K562 (cell line): ENCODE data around the gene AP3S1. TPM values are rescaled to one million over a fixed set of nuclear protein-coding genes. Genes with fewer than 3 reads are reported as not detected.

ENCODE experiments used
- ARID4B ChIP-seq: sonication (generic); formaldehyde crosslinking; IDR thresholded peaks from 2 replicates; pipeline ENCODE4 v1.8.0; 2022; ENCODE audit warnings: mild to moderate bottlenecking, missing genetic modification reagents
- ATF4 ChIP-seq: fragments of 450-650 bp; formaldehyde crosslinking; IDR thresholded peaks from 2 replicates; pipeline ENCODE4 v1.4.0; 2022; ENCODE audit warnings: mild to moderate bottlenecking, moderate library complexity
- E2F5 ChIP-seq: sonication (generic); formaldehyde crosslinking; IDR thresholded peaks from 2 replicates; pipeline ENCODE4 v1.8.0; 2022; ENCODE audit warnings: mild to moderate bottlenecking, missing genetic modification reagents
- EGR1 ChIP-seq: fragments of 450-650 bp; conservative IDR thresholded peaks from 2 replicates; pipeline ENCODE4 v1.6.1; 2017; ENCODE audit warnings: mild to moderate bottlenecking
- HMG20A ChIP-seq: fragments of 450-650 bp; formaldehyde crosslinking; conservative IDR thresholded peaks from 2 replicates; pipeline ENCODE4 v1.4.0; 2020; ENCODE audit warnings: mild to moderate bottlenecking, mixed read lengths
- HNRNPK ChIP-seq: fragments of 200-400 bp; formaldehyde crosslinking; IDR thresholded peaks from one replicate; pipeline ENCODE4 v1.6.1; 2018; ENCODE audit warnings: mild to moderate bottlenecking, low read depth, low read length; ENCODE audit not compliant: poor library complexity, severe bottlenecking
- ID3 ChIP-seq, 2 experiments: fragments of 250-450 bp in 1 of 2; fragments of 450-650 bp in 1 of 2; sonication (Bioruptor Pico) in 1 of 2; IDR thresholded peaks; 2 replicates each; pipeline versions ENCODE4 v1.6.1 to v1.8.0; 2016 to 2021; ENCODE audit warnings: mild to moderate bottlenecking in 2 of 2, moderate library complexity in 2 of 2, missing compliant biosample characterization in 1 of 2, missing genetic modification characterization in 1 of 2
- MBD2 ChIP-seq: sonication (generic); IDR thresholded peaks from 2 replicates; pipeline ENCODE4 v1.6.1; 2016; ENCODE audit warnings: low read depth, borderline replicate concordance
- NFXL1 ChIP-seq: fragments of 450-650 bp; formaldehyde crosslinking; IDR thresholded peaks from 2 replicates; pipeline ENCODE4 v1.4.0; 2021; ENCODE audit warnings: mild to moderate bottlenecking
- NR4A1 ChIP-seq, 2 experiments: fragments of 250-450 bp in 1 of 2; fragments of 450-650 bp in 1 of 2; sonication (Bioruptor Pico) in 1 of 2; IDR thresholded peaks; 2 replicates each; pipeline versions ENCODE4 v1.4.0 to v1.6.1; 2016 to 2020; ENCODE audit warnings: mild to moderate bottlenecking in 2 of 2, missing compliant biosample characterization in 1 of 2, missing genetic modification characterization in 1 of 2, moderate library complexity in 1 of 2
- XRCC3 ChIP-seq: fragments of 450-650 bp; IDR thresholded peaks from 2 replicates; pipeline ENCODE4 v1.6.1; 2017; ENCODE audit warnings: mild to moderate bottlenecking, moderate library complexity
- ZSCAN29 ChIP-seq: fragments of 450-650 bp; IDR thresholded peaks from 2 replicates; pipeline ENCODE4 v1.6.1; 2017
- polyA plus RNA-seq, 8 experiments: library from polyadenylated mRNA; depleted of rRNA in 4 of 8; stranded (reverse) in 5 of 8; unstranded in 3 of 8; fragments of >200 nt; fragmentation: Nextera tagmentation in 2 of 8; fragmentation: Illumina TruSeq in 1 of 8; extraction: Ambion mirVana in 2 of 8; extraction: Trizol in 1 of 8; gene quantifications; 2 replicates each; pipeline versions ENCODE4 v1.2.1 to v1.2.3, GENCODE V29; 2011 to 2014; ENCODE audit warnings: inconsistent platforms in 1 of 8, missing spikeins in 1 of 8
- total RNA-seq, 7 experiments: library from RNA; depleted of rRNA in 6 of 7; stranded (reverse); fragments of >200 nt in 6 of 7; fragmentation: Illumina TruSeq in 2 of 7; extraction: Trizol in 2 of 7; gene quantifications; 2 replicates each; pipeline versions ENCODE4 v1.2.1 to v1.2.3, GENCODE V29; 2011 to 2021; ENCODE audit warnings: low replicate concordance in 1 of 7

The AP3S1 gene
- total and polyA plus RNA-seq, 9 of the 15 experiments (the other 6 are each of a cell fraction or from before 2014, with no cell fraction given), result 46.1 to 106 (median 67.3) TPM

- TF ChIP-seq ATF4 (no peak), ID3 (CRISPR knock-in tag; IDR thresholded peaks at IDR 0.05) (no peak), ID3 (tag; IDR thresholded peaks at IDR 0.05) (no peak), ZSCAN29 (no peak), NR4A1 (CRISPR knock-in tag; IDR thresholded peaks at IDR 0.05) (no peak), NR4A1 (tag; IDR thresholded peaks at IDR 0.05) (no peak), EGR1 (no peak), HMG20A (CRISPR knock-in tag) (no peak), E2F5 (no peak), ARID4B (no peak), XRCC3 (no peak), MBD2 (no peak), NFXL1 (CRISPR knock-in tag) (no peak), HNRNPK (no peak)
- TF ChIP-seq, all 486 proteins: peak for 0
Observed at GRCh38 chr5:115806986-115807653, 34.6 kb upstream of the AP3S1 start (continued).
